GM23338 (cell line): ENCODE data around the gene TRAPPC12. TPM values are rescaled to one million over a fixed set of nuclear protein-coding genes. Genes with fewer than 3 reads are reported as not detected.

ENCODE experiments used
- ATAC-seq: fragments of 200-7000 bp; cut with Tn5 transposase; 3 replicates; pipeline ENCODE4 v1.9.1; 2020
- DNase-seq: peaks from one replicate; pipeline ENCODE4 v3.0.0-alpha.2; 2015; ENCODE audit warnings: low spot score
- H2AFZ ChIP-seq: fragments of 200-600 bp; sonication (generic); 2 replicates; pipeline ENCODE4 v1.8.0; 2016; ENCODE audit warnings: antibody characterized with exemption, mild to moderate bottlenecking, moderate library complexity
- H3F3A ChIP-seq: fragments of 200-600 bp; sonication (generic); replicated peaks from 2 replicates; pipeline ENCODE4 v1.8.0; 2017; ENCODE audit warnings: antibody characterized with exemption, mixed run types, low read depth
- H3K27ac ChIP-seq: fragments of 200-600 bp; sonication (generic); 2 replicates; pipeline ENCODE4 v1.6.1; 2016; ENCODE audit warnings: low read depth
- H3K27me3 ChIP-seq: fragments of 200-600 bp; sonication (generic); 2 replicates; pipeline ENCODE4 v1.8.0; 2016; ENCODE audit warnings: mild to moderate bottlenecking, mixed run types, moderate library complexity; ENCODE audit not compliant: insufficient read depth
- H3K36me3 ChIP-seq: fragments of 200-600 bp; sonication (generic); 2 replicates; pipeline ENCODE4 v1.8.0; 2016; ENCODE audit warnings: mild to moderate bottlenecking; ENCODE audit not compliant: insufficient read depth
- H3K4me1 ChIP-seq: fragments of 200-600 bp; sonication (generic); 2 replicates; pipeline ENCODE4 v1.8.0; 2016; ENCODE audit warnings: mild to moderate bottlenecking, moderate library complexity; ENCODE audit not compliant: insufficient read depth
- H3K4me2 ChIP-seq: fragments of 200-600 bp; sonication (generic); 2 replicates; pipeline ENCODE4 v1.7.1; 2017; ENCODE audit warnings: mixed run types
- H3K4me3 ChIP-seq: fragments of 200-600 bp; sonication (generic); 2 replicates; pipeline ENCODE4 v1.6.1; 2016; ENCODE audit warnings: mixed run types
- H3K79me2 ChIP-seq: fragments of 200-600 bp; sonication (generic); replicated peaks from 2 replicates; pipeline ENCODE4 v1.8.0; 2017; ENCODE audit warnings: mild to moderate bottlenecking; ENCODE audit not compliant: insufficient read depth
- H3K9me2 ChIP-seq: fragments of 200-600 bp; sonication (generic); 2 replicates; pipeline ENCODE4 v1.8.0; 2017; ENCODE audit not compliant: insufficient read depth
- H4K20me1 ChIP-seq: fragments of 200-600 bp; sonication (generic); replicated peaks from 2 replicates; pipeline ENCODE4 v1.8.0; 2017; ENCODE audit warnings: mild to moderate bottlenecking; ENCODE audit not compliant: insufficient read depth
- H3K27ac Mint-ChIP-seq: 2 replicates; pipeline ENCODE4 v1.8.0; 2020; ENCODE audit warnings: inconsistent platforms, mild to moderate bottlenecking, moderate library complexity, mixed read lengths
- H3K27me3 Mint-ChIP-seq: 3 replicates; pipeline ENCODE4 v1.8.0; 2022; ENCODE audit warnings: low read depth, mild to moderate bottlenecking, moderate library complexity, mixed read lengths, inconsistent platforms; ENCODE audit not compliant: insufficient read depth, poor library complexity
- H3K36me3 Mint-ChIP-seq: 3 replicates; pipeline ENCODE4 v1.8.0; 2021; ENCODE audit warnings: low read depth, mild to moderate bottlenecking, inconsistent platforms, moderate library complexity, mixed read lengths
- H3K4me1 Mint-ChIP-seq: 3 replicates; pipeline ENCODE4 v1.8.0; 2020; ENCODE audit warnings: mild to moderate bottlenecking, inconsistent platforms, mixed read lengths
- H3K4me3 Mint-ChIP-seq: 3 replicates; pipeline ENCODE4 v1.8.0; 2021; ENCODE audit warnings: moderate library complexity, mild to moderate bottlenecking, inconsistent platforms, mixed read lengths
- H3K9me3 Mint-ChIP-seq: 3 replicates; pipeline ENCODE4 v1.8.0; 2020; ENCODE audit warnings: moderate library complexity, mild to moderate bottlenecking, inconsistent platforms, mixed read lengths
- CREB1 ChIP-seq: fragments of 250-450 bp; sonication (Bioruptor Pico); IDR thresholded peaks from 2 replicates; pipeline ENCODE4 v1.5.0; 2020; ENCODE audit warnings: low read depth, mild to moderate bottlenecking, moderate library complexity
- CTCF ChIP-seq, 2 experiments: fragments of 200-600 bp in 1 of 2; sonication (generic) in 1 of 2; conservative IDR thresholded peaks; 2 replicates each; pipeline versions ENCODE4 v1.5.1 to v1.6.1; 2016 to 2017; ENCODE audit warnings: antibody characterized with exemption in 2 of 2, low read depth in 2 of 2, mild to moderate bottlenecking in 2 of 2, moderate library complexity in 1 of 2
- ETS1 ChIP-seq: IDR thresholded peaks from 2 replicates; pipeline ENCODE4 v1.6.1; 2016; ENCODE audit warnings: antibody characterized with exemption
- EZH2 ChIP-seq: fragments of 200-600 bp; sonication (generic); IDR thresholded peaks from one replicate; pipeline ENCODE4 v1.8.0; 2017; ENCODE audit warnings: antibody characterized with exemption, mild to moderate bottlenecking, low read depth; ENCODE audit not compliant: unreplicated experiment
- EZH2phosphoT487 ChIP-seq: fragments of 200-600 bp; sonication (generic); IDR thresholded peaks from one replicate; pipeline ENCODE4 v1.8.1; 2018; ENCODE audit warnings: antibody characterized with exemption; ENCODE audit not compliant: unreplicated experiment
- JUNB ChIP-seq: IDR thresholded peaks from one replicate; pipeline ENCODE4 v1.6.1; 2016; ENCODE audit warnings: antibody characterized with exemption; ENCODE audit not compliant: unreplicated experiment
- REST ChIP-seq: IDR thresholded peaks from one replicate; pipeline ENCODE4 v1.6.1; 2018; ENCODE audit warnings: antibody characterized with exemption; ENCODE audit not compliant: unreplicated experiment
- STAT1 ChIP-seq: IDR thresholded peaks from one replicate; pipeline ENCODE4 v1.6.1; 2016; ENCODE audit warnings: antibody characterized with exemption; ENCODE audit not compliant: unreplicated experiment
- ZNF331 ChIP-seq: fragments of 250-450 bp; sonication (Bioruptor Pico); IDR thresholded peaks from 2 replicates; pipeline ENCODE4 v1.5.0; 2020; ENCODE audit warnings: low read depth, mild to moderate bottlenecking, moderate library complexity
- polyA plus RNA-seq: library from polyadenylated mRNA; unstranded; fragments of >200 nt; fragmentation: Nextera tagmentation; extraction: Ambion mirVana; gene quantifications from 2 replicates; pipeline ENCODE4 v1.2.1, GENCODE V29; 2016
- total RNA-seq: library from RNA; depleted of rRNA; stranded (reverse); fragments of >200 nt; shearing (Covaris generic); gene quantifications from 2 replicates; pipeline ENCODE4 v1.2.3, GENCODE V29; 2014
- TF ChIP-seq, protein P1 (sequence below): fragments of 250-450 bp; sonication (Bioruptor Pico); IDR thresholded peaks from 2 replicates; pipeline ENCODE4 v1.5.0; 2020; ENCODE audit warnings: mild to moderate bottlenecking, moderate library complexity

Gene TRAPPC12
- total and polyA plus RNA-seq, 2 experiments from 2014 or later = 48.9 to 57.7 TPM

- Histone ChIP-seq H3K36me3 (no peaks in the 10 kb centered on the region), H3K27me3 (no peaks in the 10 kb centered on the region), H3F3A (no peaks in the 10 kb centered on the region), H3K9me2 (no peaks in the 10 kb centered on the region), H3K4me3 (no peak overlapping the region), H3K4me2 (no peak overlapping the region), H3K27ac (no peak overlapping the region), H2AFZ (no peak overlapping the region), H3K4me1 (no peaks in the 10 kb centered on the region), H3K79me2 (no peaks in the 10 kb centered on the region), H4K20me1 (no peaks in the 10 kb centered on the region; the same call in 1 of the 2 replicates)
- TF ChIP-seq EZH2 = no peak
- no peak for TF ChIP-seq EZH2phosphoT487
- TF ChIP-seq CTCF (conservative IDR thresholded peaks at IDR 0.05; ENCODE audit: low read depth in 2 of 2) = no peak
- no peak for TF ChIP-seq ZNF331
- no peak for TF ChIP-seq ETS1
- no peak for TF ChIP-seq JUNB
- TF ChIP-seq REST = no peak
- TF ChIP-seq, protein P1, sequence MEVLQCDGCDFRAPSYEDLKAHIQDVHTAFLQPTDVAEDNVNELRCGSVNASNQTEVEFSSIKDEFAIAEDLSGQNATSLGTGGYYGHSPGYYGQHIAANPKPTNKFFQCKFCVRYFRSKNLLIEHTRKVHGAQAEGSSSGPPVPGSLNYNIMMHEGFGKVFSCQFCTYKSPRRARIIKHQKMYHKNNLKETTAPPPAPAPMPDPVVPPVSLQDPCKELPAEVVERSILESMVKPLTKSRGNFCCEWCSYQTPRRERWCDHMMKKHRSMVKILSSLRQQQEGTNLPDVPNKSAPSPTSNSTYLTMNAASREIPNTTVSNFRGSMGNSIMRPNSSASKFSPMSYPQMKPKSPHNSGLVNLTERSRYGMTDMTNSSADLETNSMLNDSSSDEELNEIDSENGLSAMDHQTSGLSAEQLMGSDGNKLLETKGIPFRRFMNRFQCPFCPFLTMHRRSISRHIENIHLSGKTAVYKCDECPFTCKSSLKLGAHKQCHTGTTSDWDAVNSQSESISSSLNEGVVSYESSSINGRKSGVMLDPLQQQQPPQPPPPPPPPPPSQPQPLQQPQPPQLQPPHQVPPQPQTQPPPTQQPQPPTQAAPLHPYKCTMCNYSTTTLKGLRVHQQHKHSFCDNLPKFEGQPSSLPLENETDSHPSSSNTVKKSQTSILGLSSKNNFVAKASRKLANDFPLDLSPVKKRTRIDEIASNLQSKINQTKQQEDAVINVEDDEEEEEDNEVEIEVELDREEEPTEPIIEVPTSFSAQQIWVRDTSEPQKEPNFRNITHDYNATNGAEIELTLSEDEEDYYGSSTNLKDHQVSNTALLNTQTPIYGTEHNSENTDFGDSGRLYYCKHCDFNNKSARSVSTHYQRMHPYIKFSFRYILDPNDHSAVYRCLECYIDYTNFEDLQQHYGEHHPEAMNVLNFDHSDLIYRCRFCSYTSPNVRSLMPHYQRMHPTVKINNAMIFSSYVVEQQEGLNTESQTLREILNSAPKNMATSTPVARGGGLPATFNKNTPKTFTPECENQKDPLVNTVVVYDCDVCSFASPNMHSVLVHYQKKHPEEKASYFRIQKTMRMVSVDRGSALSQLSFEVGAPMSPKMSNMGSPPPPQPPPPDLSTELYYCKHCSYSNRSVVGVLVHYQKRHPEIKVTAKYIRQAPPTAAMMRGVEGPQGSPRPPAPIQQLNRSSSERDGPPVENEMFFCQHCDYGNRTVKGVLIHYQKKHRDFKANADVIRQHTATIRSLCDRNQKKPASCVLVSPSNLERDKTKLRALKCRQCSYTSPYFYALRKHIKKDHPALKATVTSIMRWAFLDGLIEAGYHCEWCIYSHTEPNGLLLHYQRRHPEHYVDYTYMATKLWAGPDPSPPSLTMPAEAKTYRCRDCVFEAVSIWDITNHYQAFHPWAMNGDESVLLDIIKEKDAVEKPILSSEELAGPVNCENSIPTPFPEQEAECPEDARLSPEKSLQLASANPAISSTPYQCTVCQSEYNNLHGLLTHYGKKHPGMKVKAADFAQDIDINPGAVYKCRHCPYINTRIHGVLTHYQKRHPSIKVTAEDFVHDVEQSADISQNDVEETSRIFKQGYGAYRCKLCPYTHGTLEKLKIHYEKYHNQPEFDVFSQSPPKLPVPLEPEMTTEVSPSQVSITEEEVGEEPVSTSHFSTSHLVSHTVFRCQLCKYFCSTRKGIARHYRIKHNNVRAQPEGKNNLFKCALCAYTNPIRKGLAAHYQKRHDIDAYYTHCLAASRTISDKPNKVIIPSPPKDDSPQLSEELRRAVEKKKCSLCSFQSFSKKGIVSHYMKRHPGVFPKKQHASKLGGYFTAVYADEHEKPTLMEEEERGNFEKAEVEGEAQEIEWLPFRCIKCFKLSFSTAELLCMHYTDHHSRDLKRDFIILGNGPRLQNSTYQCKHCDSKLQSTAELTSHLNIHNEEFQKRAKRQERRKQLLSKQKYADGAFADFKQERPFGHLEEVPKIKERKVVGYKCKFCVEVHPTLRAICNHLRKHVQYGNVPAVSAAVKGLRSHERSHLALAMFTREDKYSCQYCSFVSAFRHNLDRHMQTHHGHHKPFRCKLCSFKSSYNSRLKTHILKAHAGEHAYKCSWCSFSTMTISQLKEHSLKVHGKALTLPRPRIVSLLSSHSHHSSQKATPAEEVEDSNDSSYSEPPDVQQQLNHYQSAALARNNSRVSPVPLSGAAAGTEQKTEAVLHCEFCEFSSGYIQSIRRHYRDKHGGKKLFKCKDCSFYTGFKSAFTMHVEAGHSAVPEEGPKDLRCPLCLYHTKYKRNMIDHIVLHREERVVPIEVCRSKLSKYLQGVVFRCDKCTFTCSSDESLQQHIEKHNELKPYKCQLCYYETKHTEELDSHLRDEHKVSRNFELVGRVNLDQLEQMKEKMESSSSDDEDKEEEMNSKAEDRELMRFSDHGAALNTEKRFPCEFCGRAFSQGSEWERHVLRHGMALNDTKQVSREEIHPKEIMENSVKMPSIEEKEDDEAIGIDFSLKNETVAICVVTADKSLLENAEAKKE (CRISPR knock-in tag) = no peak
- TF ChIP-seq CREB1 = no peak
- no peak for TF ChIP-seq STAT1
- no peak overlapping the region for H3K27ac Mint-ChIP-seq
- H3K27me3 Mint-ChIP-seq = no peaks in the 10 kb centered on the region
- DNase-seq (no peak), ATAC-seq (no peak)
- H3K36me3 Mint-ChIP-seq = peaks cover 7% of the 10 kb centered on the region; the same call in 2 of the 3 replicates
- peaks cover 15% of the 10 kb centered on the region for H3K4me1 Mint-ChIP-seq
- H3K4me3 Mint-ChIP-seq = no peak overlapping the region
- no peaks in the 10 kb centered on the region for H3K9me3 Mint-ChIP-seq
These were observed 55.2 kb downstream of the TRAPPC12 start for GRCh38 chr2:3434654-3435053.
